Measurements from ENCODE around the gene COL1A1. TPM values are rescaled to one million over a fixed set of nuclear protein-coding genes. Genes with fewer than 3 reads are reported as not detected.

The COL1A1 gene
- total and polyA plus RNA-seq, 9 donors = 71.2 to 1,087 (median 523) TPM

GRCh38 chr17:50163843-50164696 lies 37.4 kb downstream of the COL1A1 start:
- 78 to 83% (median 82%) methylated on average over 8 to 11 of the region's 11 CpGs for WGBS, 3 donors
- Histone ChIP-seq H3K27me3 (no peaks in the 10 kb centered on the region), H3K9me3 (no peaks in the 10 kb centered on the region), H3K4me1 (ENCODE audit: insufficient read depth) (no peaks in the 10 kb centered on the region), H3K36me3 (no peaks in the 10 kb centered on the region), H3K27ac (no peak overlapping the region), H3K4me3 (no peak overlapping the region)
- TF ChIP-seq CTCF (IDR thresholded peaks at IDR 0.05) (no peak), EP300 (IDR thresholded peaks at IDR 0.05) (no peak), POLR2A (IDR thresholded peaks at IDR 0.05) (no peak)
- intact Hi-C loops (cut with DNase I) = loop anchor here in 1 of 4 donors (10.0 kb wide), 1 partner anchor 49 kb away; no protein-coding TSS in a partner anchor
- no peak for DNase-seq

DNA sequence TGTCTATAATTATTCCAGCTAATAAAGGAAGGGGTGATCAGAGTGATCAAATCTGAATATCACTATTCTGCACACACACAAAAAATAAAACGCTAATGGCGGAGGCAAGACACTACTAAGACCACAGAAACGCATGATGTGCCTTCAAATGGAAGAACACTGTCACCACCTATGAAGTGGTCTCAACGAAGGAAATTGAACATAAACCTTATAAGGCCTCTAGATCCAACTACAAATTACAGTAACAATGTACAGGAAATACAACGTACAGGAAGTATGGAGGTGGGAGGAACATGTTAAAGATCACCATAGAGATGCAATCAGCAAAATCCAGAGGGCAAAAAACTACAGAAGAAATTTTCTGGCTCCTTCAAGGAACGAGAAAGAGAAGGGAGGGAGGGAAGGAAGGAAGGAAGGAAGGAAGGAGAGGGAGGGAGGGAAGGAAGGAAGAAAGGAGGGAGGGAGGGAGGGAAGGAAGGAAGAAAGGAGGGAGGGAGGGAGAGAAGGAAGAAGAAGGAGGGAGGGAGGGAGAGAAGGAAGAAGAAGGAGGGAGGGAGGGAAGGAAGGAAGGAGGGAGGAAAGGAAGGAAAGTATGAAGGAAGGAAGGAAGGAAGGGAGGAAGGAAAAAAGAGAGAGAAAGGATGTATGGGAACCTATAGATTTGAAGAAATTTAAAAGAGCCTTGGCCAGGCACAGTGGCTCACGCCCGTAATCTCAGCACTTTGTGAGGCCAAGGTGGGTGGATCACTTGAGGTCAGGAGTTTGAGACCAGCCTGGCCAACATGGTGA lies 38.8 kb downstream of the COL1A1 start:
- 76 to 77% (median 77%) methylated on average over 8 of the region's 8 CpGs for WGBS, 3 donors
- Histone ChIP-seq H3K27ac (no peak overlapping the region), H3K36me3 (no peaks in the 10 kb centered on the region), H3K4me3 (no peak overlapping the region), H3K27me3 (no peaks in the 10 kb centered on the region), H3K9me3 (no peaks in the 10 kb centered on the region), H3K4me1 (ENCODE audit: insufficient read depth) (no peaks in the 10 kb centered on the region)
- no peak for DNase-seq
- intact Hi-C loops (cut with DNase I) = loop anchor here in 1 of 4 donors (10.0 kb wide), 1 partner anchor 48 kb away; no protein-coding TSS in a partner anchor
- TF ChIP-seq CTCF (IDR thresholded peaks at IDR 0.05) = no peak
- TF ChIP-seq EP300 (IDR thresholded peaks at IDR 0.05) = no peak
- TF ChIP-seq POLR2A (IDR thresholded peaks at IDR 0.05) = no peak

- H3K9me3 ChIP-seq = no peaks in the 10 kb centered on the region
- H3K4me1 ChIP-seq (ENCODE audit: insufficient read depth) = no peaks in the 10 kb centered on the region
- WGBS, 3 donors = 45 to 54% (median 50%) methylated on average over 16 of the region's 16 CpGs
- peak overlapping the region; percentile 42 to 56 for H3K27ac ChIP-seq
- no peaks in the 10 kb centered on the region for H3K36me3 ChIP-seq
- H3K4me3 ChIP-seq = no peak overlapping the region
- H3K27me3 ChIP-seq = no peaks in the 10 kb centered on the region
- DNase-seq = peak in 1 of 5 donors; percentile 49
- intact Hi-C loops (cut with DNase I) = loop anchor here in 2 of 4 donors (1.0 to 10.0 kb wide), 2 partner anchors 23 to 47 kb away; no protein-coding TSS in a partner anchor
- TF ChIP-seq CTCF (IDR thresholded peaks at IDR 0.05) (no peak), POLR2A (IDR thresholded peaks at IDR 0.05) (no peak), EP300 (IDR thresholded peaks at IDR 0.05) (no peak)
These were observed 39.5 kb downstream of the COL1A1 start for GRCh38 chr17:50161911-50162288.

Measured in ovary (tissue), 9 donors.